GM13976 (cell line): ENCODE results near the gene ADAM12.

ENCODE experiments used
- DNase-seq: peaks from one replicate; pipeline ENCODE4 v3.0.0; 2012; ENCODE audit warnings: low spot score
- in situ Hi-C: fragments of 300-500 bp; cut with MboI; formaldehyde crosslinking; loops from one replicate; pipeline ENCODE4 v1.12.0; 2022; ENCODE audit warnings: low sequenced_read_pairs, mixed read lengths, inconsistent platforms; ENCODE audit not compliant: unreplicated experiment
- TF ChIP-seq, protein P1 (sequence below): IDR thresholded peaks from 2 replicates; pipeline ENCODE4 v1.5.1; 2012; ENCODE audit warnings: borderline replicate concordance, mild to moderate bottlenecking; ENCODE audit not compliant: insufficient read depth; ENCODE audit errors: extremely low read depth, missing control alignments, control extremely low read depth

ADAM12 gene

DNA sequence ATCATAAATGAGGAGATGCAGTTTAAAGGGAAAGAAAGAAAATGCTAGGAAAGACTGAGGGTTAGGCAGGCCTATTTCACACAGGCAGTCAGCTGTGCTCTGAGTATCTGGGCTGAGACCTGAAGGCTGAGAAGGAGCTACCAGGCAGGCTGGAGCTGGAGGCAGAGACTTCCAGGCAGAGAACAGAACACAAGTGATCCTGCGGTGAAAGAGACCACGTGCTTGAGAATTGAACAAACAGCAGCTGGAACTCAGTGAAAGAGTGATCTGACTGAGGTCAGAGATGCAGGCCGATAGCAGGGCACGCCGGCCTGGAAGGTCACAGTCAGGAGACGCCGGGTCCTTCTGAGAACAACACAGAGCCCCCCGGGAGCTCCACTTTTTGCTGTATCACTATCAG is 147.8 kb downstream of the ADAM12 start:
- DNase-seq = no peak
- TF ChIP-seq, protein P1, sequence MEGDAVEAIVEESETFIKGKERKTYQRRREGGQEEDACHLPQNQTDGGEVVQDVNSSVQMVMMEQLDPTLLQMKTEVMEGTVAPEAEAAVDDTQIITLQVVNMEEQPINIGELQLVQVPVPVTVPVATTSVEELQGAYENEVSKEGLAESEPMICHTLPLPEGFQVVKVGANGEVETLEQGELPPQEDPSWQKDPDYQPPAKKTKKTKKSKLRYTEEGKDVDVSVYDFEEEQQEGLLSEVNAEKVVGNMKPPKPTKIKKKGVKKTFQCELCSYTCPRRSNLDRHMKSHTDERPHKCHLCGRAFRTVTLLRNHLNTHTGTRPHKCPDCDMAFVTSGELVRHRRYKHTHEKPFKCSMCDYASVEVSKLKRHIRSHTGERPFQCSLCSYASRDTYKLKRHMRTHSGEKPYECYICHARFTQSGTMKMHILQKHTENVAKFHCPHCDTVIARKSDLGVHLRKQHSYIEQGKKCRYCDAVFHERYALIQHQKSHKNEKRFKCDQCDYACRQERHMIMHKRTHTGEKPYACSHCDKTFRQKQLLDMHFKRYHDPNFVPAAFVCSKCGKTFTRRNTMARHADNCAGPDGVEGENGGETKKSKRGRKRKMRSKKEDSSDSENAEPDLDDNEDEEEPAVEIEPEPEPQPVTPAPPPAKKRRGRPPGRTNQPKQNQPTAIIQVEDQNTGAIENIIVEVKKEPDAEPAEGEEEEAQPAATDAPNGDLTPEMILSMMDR = no peak
- in situ Hi-C loops = no loop called here

DNA sequence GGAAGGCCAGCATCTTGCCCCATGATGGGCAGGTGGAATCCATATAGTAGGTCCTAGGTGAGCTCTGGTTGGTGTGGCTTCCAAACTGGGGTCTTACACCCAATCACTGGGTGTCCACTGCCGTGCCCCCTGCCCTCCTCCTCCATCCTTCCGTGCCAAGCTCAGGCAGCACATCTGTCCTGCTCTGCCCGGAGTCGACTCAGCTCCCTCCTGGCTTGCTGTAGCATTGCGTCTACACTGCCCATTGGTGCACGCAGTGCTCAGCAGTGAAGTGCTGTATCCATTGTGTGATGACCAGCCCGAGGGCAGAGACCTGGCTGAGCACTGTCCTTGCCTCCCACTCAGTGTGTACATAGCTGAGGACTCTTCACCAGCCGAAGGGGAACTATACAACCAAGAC is 148.4 kb downstream of the ADAM12 start:
- in situ Hi-C loops = no loop called here
- no peak for DNase-seq
- TF ChIP-seq, protein P1 = no peak

DNA sequence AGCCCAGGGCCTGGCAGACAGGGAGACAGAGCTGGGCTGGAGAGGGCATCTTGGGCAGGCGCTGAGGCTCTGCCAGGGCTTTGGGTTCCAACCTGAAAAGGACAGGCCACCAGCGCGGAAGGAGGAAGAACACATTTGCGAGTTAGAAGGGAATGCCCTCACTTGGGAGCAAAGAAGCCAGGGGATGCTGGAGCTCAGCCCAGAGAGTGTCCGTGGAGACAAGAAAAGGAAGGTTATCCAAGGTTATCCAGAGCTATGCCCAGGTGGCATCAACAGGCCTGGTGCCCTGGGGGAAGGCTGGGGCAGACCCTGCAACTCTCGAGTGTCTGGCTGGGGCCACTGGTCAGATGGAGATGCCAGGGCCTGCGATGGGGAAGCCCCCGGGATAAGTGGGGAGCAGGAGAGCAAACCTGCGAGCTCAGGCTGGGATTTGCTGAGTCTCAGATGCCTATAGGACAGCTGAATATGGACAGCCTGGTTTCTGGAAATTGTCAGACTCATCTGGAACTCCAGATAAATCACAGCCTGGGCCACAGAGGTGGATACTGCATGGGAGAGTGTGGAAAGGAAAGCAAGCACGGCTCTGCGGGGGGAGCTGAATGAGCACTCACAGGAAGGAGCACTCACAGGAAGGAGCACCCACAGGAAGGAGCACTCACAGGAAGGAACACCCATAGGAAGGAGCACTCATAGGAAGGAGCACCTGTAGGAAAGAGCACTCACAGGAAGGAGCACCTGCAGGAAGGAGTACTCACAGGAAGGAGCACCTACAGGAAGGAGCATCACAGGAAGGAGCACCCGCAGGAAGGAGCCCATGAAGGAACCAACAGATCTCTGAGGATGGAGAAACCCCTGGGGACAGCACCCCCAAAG is 152.1 kb downstream of the ADAM12 start:
- TF ChIP-seq, protein P1 = no peak
- in situ Hi-C loops = no loop called here
- no peak for DNase-seq

DNA sequence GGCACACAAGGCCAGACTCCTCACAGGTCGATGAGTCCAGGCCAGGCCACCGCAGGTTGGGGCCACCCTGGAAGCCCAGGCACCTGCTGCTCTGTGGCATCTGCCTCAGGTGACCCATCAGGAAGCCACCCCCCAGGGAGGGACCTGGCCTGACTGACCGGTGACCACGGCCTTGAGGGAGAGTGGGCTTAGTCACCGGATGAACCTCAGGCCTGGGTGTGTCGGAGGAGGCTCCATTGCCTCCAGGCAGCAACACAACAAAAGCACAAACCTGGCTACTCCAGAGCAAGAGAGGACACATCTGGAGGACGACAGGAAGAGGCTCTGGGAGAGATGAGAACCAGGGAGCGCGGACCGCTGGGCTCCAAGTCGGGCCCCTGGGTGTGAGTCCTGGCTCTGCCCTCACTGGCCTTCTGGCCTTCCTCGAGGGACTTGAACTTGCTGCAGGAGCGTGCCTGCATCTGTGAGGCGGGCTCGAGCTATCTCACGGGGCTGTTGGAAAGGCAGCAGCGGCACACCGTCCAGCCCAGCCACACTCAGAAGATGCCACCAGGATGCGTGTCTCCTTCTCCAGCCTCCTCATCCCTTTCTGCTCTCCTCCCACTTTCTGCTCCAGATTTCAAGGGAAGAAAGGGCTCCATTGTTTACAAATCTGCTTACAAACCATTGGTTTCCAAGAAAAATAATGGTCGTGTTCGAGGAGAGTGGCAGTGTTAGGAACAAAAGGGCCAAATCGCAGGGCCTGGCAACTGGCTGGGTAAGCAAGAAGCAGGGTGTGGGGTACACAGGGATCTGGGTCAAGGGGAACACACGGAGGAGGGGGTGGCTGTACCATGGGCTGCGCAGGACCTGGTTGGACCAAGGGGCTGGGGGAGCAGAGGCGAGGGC is 152.9 kb downstream of the ADAM12 start:
- in situ Hi-C loops = no loop called here
- no peak for DNase-seq
- TF ChIP-seq, protein P1 = no peak

DNA sequence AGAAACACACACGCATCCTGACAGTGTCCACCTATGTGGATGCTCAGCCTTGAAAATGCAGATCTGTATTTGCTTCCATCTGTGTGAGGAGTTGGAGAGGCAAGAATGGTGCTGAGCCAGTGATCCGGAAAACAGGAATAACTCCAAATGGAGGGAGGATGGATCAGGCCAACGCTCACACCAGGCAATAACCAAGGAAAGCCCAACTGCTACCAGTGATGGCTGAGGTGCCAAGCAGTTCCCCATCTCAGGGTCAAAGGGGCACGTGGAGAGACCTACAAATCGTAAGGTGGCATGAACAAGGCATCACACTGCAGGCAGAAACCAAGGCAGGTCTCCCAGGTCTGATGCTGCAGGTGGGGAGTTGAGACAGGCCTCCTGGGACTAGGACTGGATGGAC is 153.6 kb downstream of the ADAM12 start:
- in situ Hi-C loops = no loop called here
- TF ChIP-seq, protein P1 = no peak
- DNase-seq = no peak

DNA sequence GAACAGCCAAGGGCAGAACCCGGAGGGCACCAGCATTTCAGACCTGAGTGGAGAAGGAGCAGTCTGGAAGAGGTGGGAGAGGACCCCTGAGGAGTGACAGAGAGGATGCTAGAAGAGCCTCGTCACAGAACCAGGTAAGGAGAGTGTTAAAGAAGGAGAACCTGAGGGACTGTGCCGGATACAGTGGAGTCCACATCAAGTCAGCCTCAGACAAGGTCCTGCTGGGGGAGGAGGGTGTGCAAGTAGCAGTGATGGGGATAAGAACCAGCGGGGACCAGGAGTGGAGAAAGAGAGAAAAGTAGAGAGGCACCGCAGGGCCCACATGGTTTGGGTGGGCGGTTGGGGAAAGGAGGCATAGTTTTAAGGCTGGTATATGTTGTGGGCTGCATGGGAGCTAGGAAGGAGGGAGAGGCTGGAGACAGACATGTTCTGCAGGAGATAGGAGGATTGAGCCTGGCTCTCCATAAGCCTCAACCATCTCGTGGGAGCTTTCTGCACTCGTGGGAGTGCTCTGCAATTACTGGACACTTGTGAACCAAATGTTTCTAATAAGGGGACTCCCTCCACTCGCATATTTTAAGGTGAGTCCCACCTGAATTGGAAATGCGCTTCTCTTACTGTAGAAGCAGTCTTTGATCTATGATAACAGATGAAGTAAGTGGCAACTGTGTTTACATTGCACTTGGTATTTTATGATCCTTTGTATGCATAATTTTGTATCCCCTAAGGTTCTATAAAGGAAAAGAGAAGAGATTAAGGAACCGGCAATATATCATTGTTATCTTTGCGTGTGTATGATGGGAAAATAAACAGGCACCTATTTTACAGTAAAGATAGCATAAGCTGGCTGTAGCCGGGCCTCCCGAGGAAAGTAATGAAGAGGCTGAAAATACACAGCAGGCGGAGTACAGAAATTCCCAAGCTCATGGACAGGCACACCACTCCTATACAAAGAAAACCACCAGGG is 154.8 kb downstream of the ADAM12 start:
- no peak for DNase-seq
- in situ Hi-C loops = no loop called here
- TF ChIP-seq, protein P1 = no peak
